ENCODE measurements around the gene FHL5.
"Not testable (repeated sequence)": the region's sequence is repeated elsewhere in the genome, so short reads cannot be mapped to it uniquely, and the experiment has no call there.

Gene FHL5

GRCh38 chr6:96562886-96563285, at the start of gene FHL5:
Gene FHL5 (plus strand): TSS chr6:96563128. CDS start chr6:96603614, 40,486 bp downstream.
- no peak for ATAC-seq

- ATAC-seq, result no peak
Measured at GRCh38 chr6:96520171-96521115, 42.5 kb upstream of the FHL5 start.

- ATAC-seq, result no peak
Measured at GRCh38 chr6:96521306-96521643, 41.7 kb upstream of the FHL5 start.

GRCh38 chr6:96521644-96522464, 41.1 kb upstream of the FHL5 start, which contains the start of gene UFL1:
Gene UFL1 (plus strand): TSS chr6:96521806. CDS start chr6:96521874, 68 bp downstream.
- peak; percentile 98 for ATAC-seq

GRCh38 chr6:96522465-96523009, 40.4 kb upstream of the FHL5 start:
- ATAC-seq, result no peak

- no peak for ATAC-seq
Measured at GRCh38 chr6:96528193-96528592, 34.7 kb upstream of the FHL5 start.

- no peak for ATAC-seq
Measured at GRCh38 chr6:96532399-96532798, 30.5 kb upstream of the FHL5 start.

GRCh38 chr6:96537726-96538125, 25.2 kb upstream of the FHL5 start:
- ATAC-seq, result no peak

GRCh38 chr6:96542702-96543101, 20.2 kb upstream of the FHL5 start:
- no peak for ATAC-seq

- no peak for ATAC-seq
Measured at GRCh38 chr6:96545882-96546281, 17.0 kb upstream of the FHL5 start.

GRCh38 chr6:96547654-96548053, 15.3 kb upstream of the FHL5 start:
- no peak for ATAC-seq

GRCh38 chr6:96554558-96554957, 8.4 kb upstream of the FHL5 start:
- no peak for ATAC-seq

GRCh38 chr6:96559740-96560139, 3.2 kb upstream of the FHL5 start:
- ATAC-seq, result not testable (repeated sequence)

- no peak for ATAC-seq
Measured at GRCh38 chr6:96563853-96564252, 925 bp downstream of the FHL5 start.

- no peak for ATAC-seq
Measured at GRCh38 chr6:96570053-96570452, 7.1 kb downstream of the FHL5 start.

- no peak for ATAC-seq
Measured at GRCh38 chr6:96571551-96571950, 8.6 kb downstream of the FHL5 start.

- no peak for ATAC-seq
Measured at GRCh38 chr6:96575359-96575758, 12.4 kb downstream of the FHL5 start.

- ATAC-seq, result no peak
Measured at GRCh38 chr6:96576221-96576620, 13.3 kb downstream of the FHL5 start.

- no peak for ATAC-seq
Measured at GRCh38 chr6:96582021-96582420, 19.1 kb downstream of the FHL5 start.

- no peak for ATAC-seq
Measured at GRCh38 chr6:96582436-96582835, 19.5 kb downstream of the FHL5 start.

- ATAC-seq, result no peak
Measured at GRCh38 chr6:96604420-96604819, 41.5 kb downstream of the FHL5 start.

- no peak for ATAC-seq
Measured at GRCh38 chr6:96608074-96608473, 45.1 kb downstream of the FHL5 start.

- ATAC-seq, result no peak
Measured at GRCh38 chr6:96610019-96610418, 47.1 kb downstream of the FHL5 start.

Measured in activated CD4-positive, CD25-positive, alpha-beta regulatory T cell treated with anti-CD3 and anti-CD28 coated beads, Interleukin-2, amount 50 U/mL, for 24 hours (primary cell).